K562 (cell line): ENCODE results near the gene SESN2. TPM values are rescaled to one million over a fixed set of nuclear protein-coding genes. Genes with fewer than 3 reads are reported as not detected.

ENCODE experiments used
- BCL6 ChIP-seq: fragments of 250-450 bp; sonication (Bioruptor Pico); IDR thresholded peaks from 2 replicates; pipeline ENCODE4 v1.4.0; 2020
- CBX3 ChIP-seq, 2 experiments: IDR thresholded peaks; 1 replicate in 1 of 2; 2 replicates in 1 of 2; pipeline ENCODE4 v1.6.1; 2012; ENCODE audit warnings: inconsistent platforms in 2 of 2, low read length in 2 of 2, borderline replicate concordance in 1 of 2, control low read depth in 1 of 2
- DPF2 ChIP-seq: fragments of 450-650 bp; IDR thresholded peaks from 2 replicates; pipeline ENCODE4 v1.6.1; 2016
- ERF ChIP-seq: fragments of 450-650 bp; formaldehyde crosslinking; IDR thresholded peaks from 2 replicates; pipeline ENCODE4 v1.4.0; 2020; ENCODE audit warnings: mild to moderate bottlenecking, mixed read lengths
- FOXJ2 ChIP-seq: fragments of 200-800 bp; sonication (Bioruptor generic); IDR thresholded peaks from 2 replicates; pipeline ENCODE4 v1.6.1; 2016; ENCODE audit warnings: missing genetic modification characterization, missing compliant biosample characterization
- ZNF143 ChIP-seq: sonication (generic); formaldehyde crosslinking; IDR thresholded peaks from 2 replicates; pipeline ENCODE4 v1.9.0; 2022; ENCODE audit warnings: mild to moderate bottlenecking, missing genetic modification reagents
- ZNF561 ChIP-seq: fragments of 450-650 bp; formaldehyde crosslinking; conservative IDR thresholded peaks from 2 replicates; pipeline ENCODE4 v1.4.0; 2020; ENCODE audit warnings: mild to moderate bottlenecking, moderate library complexity
- polyA plus RNA-seq, 8 experiments: library from polyadenylated mRNA; depleted of rRNA in 4 of 8; stranded (reverse) in 5 of 8; unstranded in 3 of 8; fragments of >200 nt; fragmentation: Nextera tagmentation in 2 of 8; fragmentation: Illumina TruSeq in 1 of 8; extraction: Ambion mirVana in 2 of 8; extraction: Trizol in 1 of 8; gene quantifications; 2 replicates each; pipeline versions ENCODE4 v1.2.1 to v1.2.3, GENCODE V29; 2011 to 2014; ENCODE audit warnings: inconsistent platforms in 1 of 8, missing spikeins in 1 of 8
- total RNA-seq, 7 experiments: library from RNA; depleted of rRNA in 6 of 7; stranded (reverse); fragments of >200 nt in 6 of 7; fragmentation: Illumina TruSeq in 2 of 7; extraction: Trizol in 2 of 7; gene quantifications; 2 replicates each; pipeline versions ENCODE4 v1.2.1 to v1.2.3, GENCODE V29; 2011 to 2021; ENCODE audit warnings: low replicate concordance in 1 of 7
- TF ChIP-seq, protein P1 (sequence below): fragments of 250-450 bp; sonication (Bioruptor Pico); IDR thresholded peaks from 2 replicates; pipeline ENCODE4 v1.5.0; 2020; ENCODE audit warnings: mild to moderate bottlenecking
- TF ChIP-seq, protein P2 (sequence below): fragments of 250-450 bp; sonication (Bioruptor Pico); IDR thresholded peaks from 2 replicates; pipeline ENCODE4 v1.4.0; 2020; ENCODE audit warnings: mild to moderate bottlenecking, moderate library complexity
- TF ChIP-seq, protein P3 (sequence below), 2 experiments: IDR thresholded peaks; 2 replicates each; pipeline ENCODE4 v1.6.1; 2011; ENCODE audit warnings: borderline replicate concordance in 1 of 2, control low read depth in 1 of 2, low read depth in 1 of 2, low read length in 1 of 2, mild to moderate bottlenecking in 1 of 2, mixed read lengths in 1 of 2, moderate library complexity in 1 of 2; ENCODE audit not compliant: insufficient read depth in 1 of 2, insufficient read length in 1 of 2, poor library complexity in 1 of 2, severe bottlenecking in 1 of 2; ENCODE audit errors: extremely low read depth in 1 of 2
- TF ChIP-seq, protein P4 (sequence below): fragments of 250-450 bp; sonication (Bioruptor Pico); IDR thresholded peaks from 2 replicates; pipeline ENCODE4 v1.5.0; 2021
- TF ChIP-seq, protein P5 (sequence below): fragments of 250-450 bp; sonication (Bioruptor Pico); IDR thresholded peaks from 2 replicates; pipeline ENCODE4 v1.4.0; 2020
- TF ChIP-seq, protein P6 (sequence below): fragments of 150-350 bp; IDR thresholded peaks from 2 replicates; pipeline ENCODE4 v1.6.1; 2014; ENCODE audit warnings: low read depth, mild to moderate bottlenecking, low read length, borderline replicate concordance

The SESN2 gene
- total and polyA plus RNA-seq, 9 of the 15 experiments (the other 6 are each of a cell fraction or from before 2014, with no cell fraction given): 3.7 to 71.3 (median 16.8) TPM

DNA sequence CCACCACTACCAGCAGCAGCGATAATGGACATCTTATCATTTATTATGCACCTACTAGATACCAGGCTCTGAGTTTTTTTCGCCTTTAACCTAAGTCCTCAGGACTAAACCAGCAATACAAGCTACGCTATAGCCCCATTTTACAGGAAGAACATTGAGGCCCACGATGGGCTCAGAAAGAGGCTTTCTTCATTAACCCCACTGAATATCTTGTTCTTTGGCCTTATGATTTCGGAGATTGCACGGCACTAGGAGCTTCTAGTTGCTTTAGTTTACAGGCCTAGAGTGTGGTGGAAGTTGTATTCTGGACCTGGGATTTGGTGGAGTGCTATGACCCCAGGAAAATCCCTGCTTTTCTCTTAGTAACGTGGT lies 1.5 kb downstream of the SESN2 start (continued):
- TF ChIP-seq, protein P1, sequence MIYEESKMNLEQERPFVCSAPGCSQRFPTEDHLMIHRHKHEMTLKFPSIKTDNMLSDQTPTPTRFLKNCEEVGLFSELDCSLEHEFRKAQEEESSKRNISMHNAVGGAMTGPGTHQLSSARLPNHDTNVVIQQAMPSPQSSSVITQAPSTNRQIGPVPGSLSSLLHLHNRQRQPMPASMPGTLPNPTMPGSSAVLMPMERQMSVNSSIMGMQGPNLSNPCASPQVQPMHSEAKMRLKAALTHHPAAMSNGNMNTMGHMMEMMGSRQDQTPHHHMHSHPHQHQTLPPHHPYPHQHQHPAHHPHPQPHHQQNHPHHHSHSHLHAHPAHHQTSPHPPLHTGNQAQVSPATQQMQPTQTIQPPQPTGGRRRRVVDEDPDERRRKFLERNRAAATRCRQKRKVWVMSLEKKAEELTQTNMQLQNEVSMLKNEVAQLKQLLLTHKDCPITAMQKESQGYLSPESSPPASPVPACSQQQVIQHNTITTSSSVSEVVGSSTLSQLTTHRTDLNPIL: no peak
- TF ChIP-seq DPF2 (no peak), CBX3 (IDR thresholded peaks at IDR 0.05; ENCODE audit: borderline replicate concordance in 1 of 2, low read length in 2 of 2) (0 out of 3 replicates have a peak, but pooled peaks of 1 of the 2 experiments have one; percentile 19), BCL6 (CRISPR knock-in tag) (no peak), FOXJ2 (tag) (no peak), ZNF143 (CRISPR knock-in tag) (no peak), ERF (CRISPR knock-in tag) (no peak), ZNF561 (CRISPR knock-in tag) (no peak)
- TF ChIP-seq, protein P2, sequence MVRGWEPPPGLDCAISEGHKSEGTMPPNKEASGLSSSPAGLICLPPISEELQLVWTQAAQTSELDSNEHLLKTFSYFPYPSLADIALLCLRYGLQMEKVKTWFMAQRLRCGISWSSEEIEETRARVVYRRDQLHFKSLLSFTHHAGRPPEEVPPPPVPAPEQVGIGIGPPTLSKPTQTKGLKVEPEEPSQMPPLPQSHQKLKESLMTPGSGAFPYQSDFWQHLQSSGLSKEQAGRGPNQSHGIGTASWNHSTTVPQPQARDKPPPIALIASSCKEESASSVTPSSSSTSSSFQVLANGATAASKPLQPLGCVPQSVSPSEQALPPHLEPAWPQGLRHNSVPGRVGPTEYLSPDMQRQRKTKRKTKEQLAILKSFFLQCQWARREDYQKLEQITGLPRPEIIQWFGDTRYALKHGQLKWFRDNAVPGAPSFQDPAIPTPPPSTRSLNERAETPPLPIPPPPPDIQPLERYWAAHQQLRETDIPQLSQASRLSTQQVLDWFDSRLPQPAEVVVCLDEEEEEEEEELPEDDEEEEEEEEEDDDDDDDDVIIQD (CRISPR knock-in tag): no peak
- TF ChIP-seq, protein P3, sequence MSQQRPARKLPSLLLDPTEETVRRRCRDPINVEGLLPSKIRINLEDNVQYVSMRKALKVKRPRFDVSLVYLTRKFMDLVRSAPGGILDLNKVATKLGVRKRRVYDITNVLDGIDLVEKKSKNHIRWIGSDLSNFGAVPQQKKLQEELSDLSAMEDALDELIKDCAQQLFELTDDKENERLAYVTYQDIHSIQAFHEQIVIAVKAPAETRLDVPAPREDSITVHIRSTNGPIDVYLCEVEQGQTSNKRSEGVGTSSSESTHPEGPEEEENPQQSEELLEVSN (IDR thresholded peaks at IDR 0.05; ENCODE audit: borderline replicate concordance in 1 of 2, extremely low read depth in 1 of 2, insufficient read depth in 1 of 2, insufficient read length in 1 of 2, low read depth in 1 of 2, low read length in 1 of 2, poor library complexity in 1 of 2, severe bottlenecking in 1 of 2): no peak
- TF ChIP-seq, protein P4, sequence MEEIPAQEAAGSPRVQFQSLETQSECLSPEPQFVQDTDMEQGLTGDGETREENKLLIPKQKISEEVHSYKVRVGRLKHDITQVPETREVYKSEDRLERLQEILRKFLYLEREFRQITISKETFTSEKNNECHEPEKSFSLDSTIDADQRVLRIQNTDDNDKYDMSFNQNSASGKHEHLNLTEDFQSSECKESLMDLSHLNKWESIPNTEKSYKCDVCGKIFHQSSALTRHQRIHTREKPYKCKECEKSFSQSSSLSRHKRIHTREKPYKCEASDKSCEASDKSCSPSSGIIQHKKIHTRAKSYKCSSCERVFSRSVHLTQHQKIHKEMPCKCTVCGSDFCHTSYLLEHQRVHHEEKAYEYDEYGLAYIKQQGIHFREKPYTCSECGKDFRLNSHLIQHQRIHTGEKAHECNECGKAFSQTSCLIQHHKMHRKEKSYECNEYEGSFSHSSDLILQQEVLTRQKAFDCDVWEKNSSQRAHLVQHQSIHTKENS (CRISPR knock-in tag): no peak
- TF ChIP-seq, protein P5, sequence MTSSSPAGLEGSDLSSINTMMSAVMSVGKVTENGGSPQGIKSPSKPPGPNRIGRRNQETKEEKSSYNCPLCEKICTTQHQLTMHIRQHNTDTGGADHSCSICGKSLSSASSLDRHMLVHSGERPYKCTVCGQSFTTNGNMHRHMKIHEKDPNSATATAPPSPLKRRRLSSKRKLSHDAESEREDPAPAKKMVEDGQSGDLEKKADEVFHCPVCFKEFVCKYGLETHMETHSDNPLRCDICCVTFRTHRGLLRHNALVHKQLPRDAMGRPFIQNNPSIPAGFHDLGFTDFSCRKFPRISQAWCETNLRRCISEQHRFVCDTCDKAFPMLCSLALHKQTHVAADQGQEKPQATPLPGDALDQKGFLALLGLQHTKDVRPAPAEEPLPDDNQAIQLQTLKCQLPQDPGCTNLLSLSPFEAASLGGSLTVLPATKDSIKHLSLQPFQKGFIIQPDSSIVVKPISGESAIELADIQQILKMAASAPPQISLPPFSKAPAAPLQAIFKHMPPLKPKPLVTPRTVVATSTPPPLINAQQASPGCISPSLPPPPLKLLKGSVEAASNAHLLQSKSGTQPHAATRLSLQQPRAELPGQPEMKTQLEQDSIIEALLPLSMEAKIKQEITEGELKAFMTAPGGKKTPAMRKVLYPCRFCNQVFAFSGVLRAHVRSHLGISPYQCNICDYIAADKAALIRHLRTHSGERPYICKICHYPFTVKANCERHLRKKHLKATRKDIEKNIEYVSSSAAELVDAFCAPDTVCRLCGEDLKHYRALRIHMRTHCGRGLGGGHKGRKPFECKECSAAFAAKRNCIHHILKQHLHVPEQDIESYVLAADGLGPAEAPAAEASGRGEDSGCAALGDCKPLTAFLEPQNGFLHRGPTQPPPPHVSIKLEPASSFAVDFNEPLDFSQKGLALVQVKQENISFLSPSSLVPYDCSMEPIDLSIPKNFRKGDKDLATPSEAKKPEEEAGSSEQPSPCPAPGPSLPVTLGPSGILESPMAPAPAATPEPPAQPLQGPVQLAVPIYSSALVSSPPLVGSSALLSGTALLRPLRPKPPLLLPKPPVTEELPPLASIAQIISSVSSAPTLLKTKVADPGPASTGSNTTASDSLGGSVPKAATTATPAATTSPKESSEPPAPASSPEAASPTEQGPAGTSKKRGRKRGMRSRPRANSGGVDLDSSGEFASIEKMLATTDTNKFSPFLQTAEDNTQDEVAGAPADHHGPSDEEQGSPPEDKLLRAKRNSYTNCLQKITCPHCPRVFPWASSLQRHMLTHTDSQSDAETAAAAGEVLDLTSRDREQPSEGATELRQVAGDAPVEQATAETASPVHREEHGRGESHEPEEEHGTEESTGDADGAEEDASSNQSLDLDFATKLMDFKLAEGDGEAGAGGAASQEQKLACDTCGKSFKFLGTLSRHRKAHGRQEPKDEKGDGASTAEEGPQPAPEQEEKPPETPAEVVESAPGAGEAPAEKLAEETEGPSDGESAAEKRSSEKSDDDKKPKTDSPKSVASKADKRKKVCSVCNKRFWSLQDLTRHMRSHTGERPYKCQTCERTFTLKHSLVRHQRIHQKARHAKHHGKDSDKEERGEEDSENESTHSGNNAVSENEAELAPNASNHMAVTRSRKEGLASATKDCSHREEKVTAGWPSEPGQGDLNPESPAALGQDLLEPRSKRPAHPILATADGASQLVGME (CRISPR knock-in tag): no peak
- TF ChIP-seq, protein P6, sequence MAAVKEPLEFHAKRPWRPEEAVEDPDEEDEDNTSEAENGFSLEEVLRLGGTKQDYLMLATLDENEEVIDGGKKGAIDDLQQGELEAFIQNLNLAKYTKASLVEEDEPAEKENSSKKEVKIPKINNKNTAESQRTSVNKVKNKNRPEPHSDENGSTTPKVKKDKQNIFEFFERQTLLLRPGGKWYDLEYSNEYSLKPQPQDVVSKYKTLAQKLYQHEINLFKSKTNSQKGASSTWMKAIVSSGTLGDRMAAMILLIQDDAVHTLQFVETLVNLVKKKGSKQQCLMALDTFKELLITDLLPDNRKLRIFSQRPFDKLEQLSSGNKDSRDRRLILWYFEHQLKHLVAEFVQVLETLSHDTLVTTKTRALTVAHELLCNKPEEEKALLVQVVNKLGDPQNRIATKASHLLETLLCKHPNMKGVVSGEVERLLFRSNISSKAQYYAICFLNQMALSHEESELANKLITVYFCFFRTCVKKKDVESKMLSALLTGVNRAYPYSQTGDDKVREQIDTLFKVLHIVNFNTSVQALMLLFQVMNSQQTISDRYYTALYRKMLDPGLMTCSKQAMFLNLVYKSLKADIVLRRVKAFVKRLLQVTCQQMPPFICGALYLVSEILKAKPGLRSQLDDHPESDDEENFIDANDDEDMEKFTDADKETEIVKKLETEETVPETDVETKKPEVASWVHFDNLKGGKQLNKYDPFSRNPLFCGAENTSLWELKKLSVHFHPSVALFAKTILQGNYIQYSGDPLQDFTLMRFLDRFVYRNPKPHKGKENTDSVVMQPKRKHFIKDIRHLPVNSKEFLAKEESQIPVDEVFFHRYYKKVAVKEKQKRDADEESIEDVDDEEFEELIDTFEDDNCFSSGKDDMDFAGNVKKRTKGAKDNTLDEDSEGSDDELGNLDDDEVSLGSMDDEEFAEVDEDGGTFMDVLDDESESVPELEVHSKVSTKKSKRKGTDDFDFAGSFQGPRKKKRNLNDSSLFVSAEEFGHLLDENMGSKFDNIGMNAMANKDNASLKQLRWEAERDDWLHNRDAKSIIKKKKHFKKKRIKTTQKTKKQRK: no peak
